Measurements from ENCODE around the gene ACOT11. TPM values are rescaled to one million over a fixed set of nuclear protein-coding genes. Genes with fewer than 3 reads are reported as not detected.
"Not testable (repeated sequence)": the region's sequence is repeated elsewhere in the genome, so short reads cannot be mapped to it uniquely, and the experiment has no call there.

The ACOT11 gene
- total RNA-seq: under 1 TPM; 0.53 to 0.55 TPM

GRCh38 chr1:54547601-54548388 lies at the start of gene ACOT11:
Gene ACOT11 (plus strand): TSS chr1:54548228. CDS start chr1:54548310, 82 bp downstream.
- Mint-ChIP-seq H3K27me3 (peaks cover 12% of the 10 kb centered on the region), H3K9me3 (no peaks in the 10 kb centered on the region), H3K4me3 (no peak within 1 kb of the TSS), H3K4me1 (peaks cover 7% of the 10 kb centered on the region), H3K36me3 (ENCODE audit: low read depth) (no peaks in the 10 kb centered on the region), H3K27ac (no peak within 1 kb of the TSS)
- CTCF ChIA-PET: interaction anchor here (0.6 kb wide), 1 partner anchor 476 kb away, joined by 3 read pairs; no protein-coding TSS in a partner anchor
- POLR2A ChIA-PET: no interaction called here
- no peak for DNase-seq

- peaks cover 9% of the 10 kb centered on the region for H3K4me1 Mint-ChIP-seq
- peaks cover 54% of the 10 kb centered on the region for H3K27me3 Mint-ChIP-seq
- POLR2A ChIA-PET: no interaction called here
- CTCF ChIA-PET: interaction anchor here (0.8 to 1.9 kb wide), 8 partner anchors 9 to 311 kb away, joined by 3 to 20 read pairs (median 4); partner anchors contain the start of genes CYB5RL and MRPL37
- H3K4me3 Mint-ChIP-seq: no peak overlapping the region
- no peaks in the 10 kb centered on the region for H3K36me3 Mint-ChIP-seq (ENCODE audit: low read depth)
- no peak for DNase-seq
- no peaks in the 10 kb centered on the region for H3K9me3 Mint-ChIP-seq
- H3K27ac Mint-ChIP-seq: no peak overlapping the region
These were observed 49.5 kb upstream of the ACOT11 start for GRCh38 chr1:54498383-54499096.

- POLR2A ChIA-PET: interaction anchor here (1.0 kb wide), 1 partner anchor 422 kb away, joined by 3 read pairs; no protein-coding TSS in a partner anchor
- Mint-ChIP-seq H3K4me3 (no peak overlapping the region), H3K27me3 (peaks cover 53% of the 10 kb centered on the region), H3K9me3 (no peaks in the 10 kb centered on the region), H3K4me1 (peaks cover 9% of the 10 kb centered on the region), H3K36me3 (ENCODE audit: low read depth) (no peaks in the 10 kb centered on the region), H3K27ac (no peak overlapping the region)
- no peak for DNase-seq
- CTCF ChIA-PET: interaction anchor here (0.7 to 1.9 kb wide), 13 partner anchors 10 to 311 kb away, joined by 3 to 20 read pairs (median 3); partner anchors contain the start of genes CYB5RL and MRPL37
These were observed 49.0 kb upstream of the ACOT11 start for GRCh38 chr1:54499097-54499359.

- no peak overlapping the region for H3K27ac Mint-ChIP-seq
- no peak overlapping the region for H3K4me3 Mint-ChIP-seq
- ChIA-PET POLR2A (interaction anchor here (1.0 kb wide), 1 partner anchor 422 kb away, joined by 3 read pairs; no protein-coding TSS in a partner anchor), CTCF (interaction anchor here (0.6 to 1.9 kb wide), 16 partner anchors 10 to 626 kb away, joined by 3 to 20 read pairs (median 3); partner anchors contain the start of genes CYB5RL and MRPL37)
- no peaks in the 10 kb centered on the region for H3K36me3 Mint-ChIP-seq (ENCODE audit: low read depth)
- no peaks in the 10 kb centered on the region for H3K9me3 Mint-ChIP-seq
- H3K27me3 Mint-ChIP-seq: peaks cover 51% of the 10 kb centered on the region
- DNase-seq: peak; percentile 39
- H3K4me1 Mint-ChIP-seq: peaks cover 9% of the 10 kb centered on the region
These were observed 48.5 kb upstream of the ACOT11 start for GRCh38 chr1:54499360-54500106.

GRCh38 chr1:54500107-54500431 lies 48.0 kb upstream of the ACOT11 start:
- Mint-ChIP-seq H3K9me3 (no peaks in the 10 kb centered on the region), H3K27me3 (peaks cover 49% of the 10 kb centered on the region), H3K27ac (no peak overlapping the region), H3K36me3 (ENCODE audit: low read depth) (no peaks in the 10 kb centered on the region), H3K4me1 (peaks cover 9% of the 10 kb centered on the region), H3K4me3 (no peak overlapping the region)
- ChIA-PET CTCF (interaction anchor here (0.6 to 1.9 kb wide), 11 partner anchors 10 to 627 kb away, joined by 3 to 20 read pairs (median 4); partner anchors contain the start of genes CYB5RL and MRPL37), POLR2A (interaction anchor here (1.0 kb wide), 1 partner anchor 423 kb away, joined by 3 read pairs; no protein-coding TSS in a partner anchor)
- no peak for DNase-seq

GRCh38 chr1:54501849-54502248 lies 46.2 kb upstream of the ACOT11 start:
- H3K36me3 Mint-ChIP-seq (ENCODE audit: low read depth): no peaks in the 10 kb centered on the region
- ChIA-PET CTCF (interaction anchor here (1.3 kb wide), 1 partner anchor 11 kb away, joined by 3 read pairs; no protein-coding TSS in a partner anchor), POLR2A (no interaction called here)
- H3K27me3 Mint-ChIP-seq: peaks cover 42% of the 10 kb centered on the region
- H3K4me1 Mint-ChIP-seq: peaks cover 9% of the 10 kb centered on the region
- no peaks in the 10 kb centered on the region for H3K9me3 Mint-ChIP-seq
- no peak overlapping the region for H3K27ac Mint-ChIP-seq
- no peak overlapping the region for H3K4me3 Mint-ChIP-seq
- DNase-seq: no peak

GRCh38 chr1:54502342-54502741 lies 45.7 kb upstream of the ACOT11 start:
- peaks cover 9% of the 10 kb centered on the region for H3K4me1 Mint-ChIP-seq
- no peak overlapping the region for H3K27ac Mint-ChIP-seq
- no peaks in the 10 kb centered on the region for H3K36me3 Mint-ChIP-seq (ENCODE audit: low read depth)
- H3K4me3 Mint-ChIP-seq: no peak overlapping the region
- H3K27me3 Mint-ChIP-seq: peaks cover 38% of the 10 kb centered on the region
- no peak for DNase-seq
- CTCF ChIA-PET: interaction anchor here (1.2 to 1.3 kb wide), 2 partner anchors 11 to 634 kb away, joined by 3 read pairs; no protein-coding TSS in a partner anchor
- H3K9me3 Mint-ChIP-seq: no peaks in the 10 kb centered on the region
- POLR2A ChIA-PET: no interaction called here

GRCh38 chr1:54506594-54506993 lies 41.4 kb upstream of the ACOT11 start:
- ChIA-PET POLR2A (no interaction called here), CTCF (no interaction called here)

GRCh38 chr1:54507033-54507870 lies 40.8 kb upstream of the ACOT11 start:
- POLR2A ChIA-PET: no interaction called here
- H3K27ac Mint-ChIP-seq: no peak overlapping the region
- H3K4me3 Mint-ChIP-seq: no peak overlapping the region
- DNase-seq: no peak
- H3K4me1 Mint-ChIP-seq: no peaks in the 10 kb centered on the region
- CTCF ChIA-PET: no interaction called here
- no peaks in the 10 kb centered on the region for H3K36me3 Mint-ChIP-seq (ENCODE audit: low read depth)
- H3K9me3 Mint-ChIP-seq: no peaks in the 10 kb centered on the region
- peaks cover 7% of the 10 kb centered on the region for H3K27me3 Mint-ChIP-seq

More at GRCh38 chr1:54506594-54506993, 41.4 kb upstream of the ACOT11 start:
- Mint-ChIP-seq H3K27ac (no peak overlapping the region), H3K4me3 (no peak overlapping the region), H3K36me3 (ENCODE audit: low read depth) (no peaks in the 10 kb centered on the region), H3K27me3 (peaks cover 11% of the 10 kb centered on the region), H3K4me1 (no peaks in the 10 kb centered on the region), H3K9me3 (no peaks in the 10 kb centered on the region)
- DNase-seq: no peak

- Mint-ChIP-seq H3K4me1 (no peaks in the 10 kb centered on the region), H3K9me3 (no peaks in the 10 kb centered on the region), H3K27ac (no peak overlapping the region), H3K36me3 (ENCODE audit: low read depth) (no peaks in the 10 kb centered on the region), H3K27me3 (no peaks in the 10 kb centered on the region), H3K4me3 (no peak overlapping the region)
- no peak for DNase-seq
- ChIA-PET CTCF (interaction anchor here (1.6 kb wide), 1 partner anchor 11 kb away, joined by 5 read pairs; no protein-coding TSS in a partner anchor), POLR2A (no interaction called here)
These were observed 37.2 kb upstream of the ACOT11 start for GRCh38 chr1:54510715-54511270.

- H3K4me3 Mint-ChIP-seq; CTCF ChIA-PET; DNase-seq; H3K27me3 Mint-ChIP-seq; H3K4me1 Mint-ChIP-seq; H3K36me3 Mint-ChIP-seq (ENCODE audit: low read depth); POLR2A ChIA-PET; H3K27ac Mint-ChIP-seq; H3K9me3 Mint-ChIP-seq: not testable (repeated sequence)
These were observed 34.0 kb upstream of the ACOT11 start for GRCh38 chr1:54513921-54514580.

Measured in activated CD4-positive, alpha-beta memory T cell treated with anti-CD3 and anti-CD28 coated beads, Interleukin-2, amount 10 ng/mL, durations not matched to agents 7 days and 5 days (primary cell).